GM19193 (cell line): ENCODE results near the gene ZNF319.

Experiments
- POLR2A ChIP-seq: IDR thresholded peaks from 4 replicates; pipeline ENCODE4 v1.6.1; 2011; ENCODE audit not compliant: insufficient read depth, insufficient read length; ENCODE audit errors: extremely low read depth

Gene ZNF319

DNA sequence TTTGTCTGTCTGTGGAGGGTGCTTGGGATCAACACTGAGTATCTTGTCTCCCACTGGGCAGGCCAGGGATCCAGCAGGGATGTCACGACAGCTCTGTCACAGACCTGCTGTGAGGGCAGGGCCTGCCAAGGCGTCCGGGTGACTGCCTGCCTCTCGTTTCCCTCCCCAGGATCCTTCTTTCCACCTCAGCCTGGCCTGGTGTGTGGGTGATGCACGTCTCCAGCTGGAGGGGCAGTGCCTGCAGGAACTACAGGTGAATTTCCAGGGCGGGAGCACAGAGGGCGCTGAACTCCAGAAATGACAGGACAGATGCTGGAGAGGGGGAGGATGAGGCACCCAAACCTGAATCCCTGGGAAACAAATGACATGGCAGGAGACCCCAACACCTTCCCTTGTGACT lies 18.3 kb upstream of the ZNF319 start:
- TF ChIP-seq POLR2A = no peak

DNA sequence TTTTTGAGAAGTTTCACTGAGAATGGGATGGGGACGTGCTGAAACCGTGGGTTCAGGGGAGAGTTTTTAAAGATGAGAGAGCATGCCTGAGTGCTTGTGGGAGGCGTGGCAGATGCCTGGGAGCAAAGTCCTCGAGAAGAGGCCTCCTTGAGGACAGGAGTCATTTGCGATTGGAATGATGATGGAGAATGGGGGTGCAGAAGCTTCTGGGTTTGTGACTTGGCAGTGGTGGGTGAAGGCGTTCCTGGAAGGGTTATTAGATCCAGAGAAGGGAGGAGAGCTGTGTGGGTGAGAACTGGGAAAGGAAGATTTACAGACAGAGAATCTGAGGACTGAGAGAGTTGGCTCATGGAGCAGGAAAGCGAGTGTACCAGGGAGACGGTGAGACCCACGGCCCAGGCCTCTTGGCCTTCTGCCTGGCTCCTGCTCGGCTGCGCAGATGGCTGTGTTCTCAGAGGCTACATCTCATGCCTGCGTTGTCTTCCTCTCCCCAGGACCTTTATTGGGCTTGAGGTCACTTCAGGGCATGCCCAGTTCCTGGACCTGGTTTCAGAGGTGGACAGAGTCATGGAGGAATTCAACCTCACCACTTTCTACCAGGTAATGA lies 16.5 kb upstream of the ZNF319 start:
- no peak for TF ChIP-seq POLR2A

DNA sequence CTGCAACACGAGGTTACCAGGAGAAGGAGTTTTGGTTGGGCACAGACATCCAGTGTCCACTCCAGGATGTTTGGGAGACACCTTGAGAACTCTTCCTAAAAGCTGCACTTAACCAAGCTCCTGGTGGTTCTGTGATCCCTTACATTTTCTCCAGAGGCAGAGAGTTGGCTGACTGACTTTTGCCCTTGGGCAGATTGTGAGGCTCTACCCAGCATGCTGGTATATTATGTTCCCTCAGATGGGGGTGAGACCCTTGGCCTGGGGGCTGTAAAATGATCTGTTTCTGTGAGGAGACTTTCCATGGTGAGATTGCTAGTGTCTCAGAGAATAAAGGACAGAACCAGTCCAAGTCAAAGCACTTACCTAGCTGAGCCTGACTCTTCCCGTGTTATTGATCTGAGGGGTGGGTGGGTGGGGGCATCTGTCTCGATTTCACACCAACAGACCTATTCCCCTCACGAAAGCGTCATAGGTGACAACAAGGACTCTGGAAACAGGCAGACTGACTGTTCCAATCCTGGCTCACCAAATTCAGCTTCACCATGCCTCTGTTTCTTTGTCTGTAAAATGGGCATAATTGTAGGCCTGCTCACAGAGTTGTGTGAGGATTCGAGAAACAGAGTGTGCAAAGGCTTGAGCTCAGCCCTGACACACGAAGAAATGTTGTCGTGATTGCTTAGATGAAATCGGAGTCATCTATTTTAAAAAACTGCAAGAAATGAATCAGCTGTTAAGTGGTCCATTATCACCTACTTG lies 12.9 kb upstream of the ZNF319 start:
- no peak for TF ChIP-seq POLR2A

DNA sequence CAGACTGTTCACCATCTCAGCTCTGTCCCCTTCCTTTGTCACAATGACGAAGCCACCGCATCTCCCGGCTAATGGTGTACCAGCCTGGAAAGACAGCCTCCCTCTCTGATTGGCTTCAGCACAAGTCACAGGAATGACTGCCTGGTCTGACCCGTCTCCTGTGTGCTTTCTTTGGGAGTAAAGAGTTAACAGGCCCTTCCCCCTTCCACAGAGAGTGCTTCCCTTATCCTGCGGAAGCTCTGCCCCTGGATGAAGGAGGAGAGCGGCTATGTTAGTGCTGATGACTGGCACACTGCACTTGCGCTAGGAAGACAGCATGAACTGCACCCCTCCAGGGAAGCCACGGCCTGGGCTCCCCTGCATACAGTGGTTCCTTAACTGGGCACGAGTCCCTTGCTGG lies 12.0 kb upstream of the ZNF319 start:
- TF ChIP-seq POLR2A = no peak

DNA sequence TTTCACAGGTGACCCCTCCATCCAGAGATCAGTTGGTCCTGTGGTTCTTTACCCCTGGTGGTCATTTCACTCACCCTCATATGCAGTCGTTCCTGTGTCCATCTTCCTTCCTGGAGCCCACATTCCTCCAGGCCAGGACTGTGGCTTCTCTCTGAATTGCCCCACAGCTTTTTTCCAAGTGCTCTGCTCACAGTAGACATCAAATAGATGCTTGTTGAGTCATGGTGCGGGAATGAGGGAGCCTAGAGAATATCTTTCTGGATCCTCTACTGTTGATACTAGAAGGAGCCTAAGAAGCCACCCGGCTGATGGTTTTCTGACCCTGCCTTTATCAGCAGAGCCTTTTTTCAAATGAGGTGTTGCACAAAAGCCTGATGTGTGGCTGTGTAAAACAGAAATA lies 11.2 kb upstream of the ZNF319 start:
- TF ChIP-seq POLR2A = no peak

DNA sequence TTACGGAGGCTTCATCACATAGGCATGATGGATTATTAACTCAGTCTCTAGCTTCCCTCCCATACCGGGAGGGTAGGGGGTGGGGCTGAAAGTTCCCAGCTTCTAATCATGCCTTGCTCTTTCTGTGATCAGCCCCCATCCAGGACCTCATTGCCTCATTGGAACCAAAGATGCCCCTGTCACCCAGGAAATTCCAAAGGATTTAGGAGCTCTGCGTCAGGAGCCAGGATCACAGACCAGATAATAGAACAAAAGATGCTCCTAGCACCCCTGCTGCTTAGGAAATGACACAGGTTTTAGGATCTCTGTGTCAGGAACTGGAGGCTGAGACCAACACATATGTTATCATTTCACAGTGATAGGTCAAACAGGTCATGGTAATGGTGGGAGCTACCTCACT lies 10.4 kb upstream of the ZNF319 start:
- no peak for TF ChIP-seq POLR2A

DNA sequence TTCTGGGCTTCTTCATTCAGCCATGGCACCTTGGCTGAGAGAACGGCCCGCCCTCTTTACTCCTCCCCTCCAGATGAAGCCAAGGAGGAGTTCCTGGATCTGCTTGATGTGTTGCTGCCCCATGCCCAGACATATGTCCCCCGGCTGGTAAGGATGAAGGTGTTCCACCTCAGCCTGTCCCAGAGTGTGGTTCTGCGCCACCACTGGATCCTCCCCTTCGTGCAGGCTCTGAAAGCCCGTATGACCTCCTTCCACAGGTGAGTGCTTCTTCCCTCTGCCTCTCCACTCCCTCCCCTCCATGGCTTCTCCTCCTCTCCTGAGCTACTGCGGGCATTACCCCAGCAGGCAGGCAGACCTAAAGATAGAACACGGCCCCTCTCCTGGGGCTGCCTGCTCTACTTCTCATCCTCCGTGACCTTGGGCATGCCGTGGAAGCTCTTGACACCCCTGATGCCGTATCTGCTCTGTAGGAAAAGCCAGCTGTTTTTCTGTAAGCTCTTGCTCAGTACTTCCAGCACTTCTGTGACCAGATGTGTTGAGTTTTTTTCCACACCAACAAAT lies 9.5 kb upstream of the ZNF319 start:
- no peak for TF ChIP-seq POLR2A

DNA sequence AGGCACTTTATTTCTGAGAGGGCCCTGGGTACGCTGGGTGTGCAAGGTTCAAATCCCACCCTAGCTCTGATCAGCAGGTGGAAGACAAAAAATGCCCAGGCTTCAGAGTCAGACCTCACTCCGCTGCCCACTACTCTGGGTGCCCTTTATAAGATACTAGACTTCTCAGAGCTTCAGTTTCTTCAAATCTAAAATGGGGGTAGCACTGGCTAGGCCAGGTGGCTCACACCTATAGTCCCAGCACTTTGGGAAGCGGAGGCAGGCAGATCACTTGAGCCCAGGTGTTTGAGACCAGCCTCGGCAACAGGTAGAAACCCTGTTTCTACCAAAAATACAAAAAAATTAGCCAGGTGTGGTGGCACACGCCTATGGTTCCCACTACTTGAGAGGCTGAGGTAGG lies 2.5 kb upstream of the ZNF319 start:
- TF ChIP-seq POLR2A = no peak

DNA sequence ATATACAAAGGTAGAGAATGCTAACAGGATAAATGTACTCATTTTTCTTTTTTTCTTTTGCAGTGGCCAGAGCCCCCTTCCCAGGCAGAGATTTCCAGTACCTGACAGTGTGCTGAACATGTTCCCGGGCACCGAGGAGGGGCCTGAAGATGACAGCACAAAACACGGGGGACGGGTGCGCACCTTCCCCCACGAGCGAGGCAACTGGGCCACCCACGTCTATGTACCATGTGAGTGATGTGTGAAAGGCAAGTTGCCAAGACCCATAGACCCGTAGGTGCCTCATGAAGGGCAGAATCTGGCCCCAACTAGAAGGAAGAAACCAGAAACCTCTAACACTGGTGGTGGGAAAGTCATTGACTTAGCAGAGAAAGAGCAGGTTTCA lies 1.9 kb upstream of the ZNF319 start:
- TF ChIP-seq POLR2A = no peak

DNA sequence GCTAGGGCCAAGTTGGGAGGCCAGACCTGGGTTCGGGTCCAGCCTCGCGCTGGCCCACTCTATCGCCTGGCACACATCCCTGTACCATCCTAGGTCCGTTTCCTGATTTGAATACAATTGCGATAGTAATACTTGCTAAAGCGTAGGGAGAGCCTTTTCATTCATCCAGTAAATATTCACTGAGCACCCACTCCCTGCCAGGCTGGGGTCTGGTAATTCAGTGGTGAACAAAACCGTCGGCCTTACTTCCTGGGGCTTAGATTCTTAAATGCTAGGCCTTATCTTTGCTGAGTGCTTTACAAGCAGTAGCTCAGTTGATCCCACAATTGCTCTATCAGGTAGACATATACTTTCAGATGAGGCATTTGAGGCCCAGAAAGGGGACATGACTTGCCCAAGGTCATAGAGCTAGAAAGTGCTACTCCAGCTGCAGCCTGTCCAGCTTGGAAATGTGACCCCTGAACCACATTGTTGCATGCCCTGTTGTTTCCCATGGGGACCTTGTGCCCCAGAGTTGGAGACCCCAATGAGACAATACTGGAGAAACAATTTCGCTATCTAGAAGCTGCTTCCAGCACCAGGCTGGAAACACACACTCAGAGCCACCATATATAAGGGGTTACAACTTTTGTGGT lies 1.4 kb upstream of the ZNF319 start:
- no peak for TF ChIP-seq POLR2A

DNA sequence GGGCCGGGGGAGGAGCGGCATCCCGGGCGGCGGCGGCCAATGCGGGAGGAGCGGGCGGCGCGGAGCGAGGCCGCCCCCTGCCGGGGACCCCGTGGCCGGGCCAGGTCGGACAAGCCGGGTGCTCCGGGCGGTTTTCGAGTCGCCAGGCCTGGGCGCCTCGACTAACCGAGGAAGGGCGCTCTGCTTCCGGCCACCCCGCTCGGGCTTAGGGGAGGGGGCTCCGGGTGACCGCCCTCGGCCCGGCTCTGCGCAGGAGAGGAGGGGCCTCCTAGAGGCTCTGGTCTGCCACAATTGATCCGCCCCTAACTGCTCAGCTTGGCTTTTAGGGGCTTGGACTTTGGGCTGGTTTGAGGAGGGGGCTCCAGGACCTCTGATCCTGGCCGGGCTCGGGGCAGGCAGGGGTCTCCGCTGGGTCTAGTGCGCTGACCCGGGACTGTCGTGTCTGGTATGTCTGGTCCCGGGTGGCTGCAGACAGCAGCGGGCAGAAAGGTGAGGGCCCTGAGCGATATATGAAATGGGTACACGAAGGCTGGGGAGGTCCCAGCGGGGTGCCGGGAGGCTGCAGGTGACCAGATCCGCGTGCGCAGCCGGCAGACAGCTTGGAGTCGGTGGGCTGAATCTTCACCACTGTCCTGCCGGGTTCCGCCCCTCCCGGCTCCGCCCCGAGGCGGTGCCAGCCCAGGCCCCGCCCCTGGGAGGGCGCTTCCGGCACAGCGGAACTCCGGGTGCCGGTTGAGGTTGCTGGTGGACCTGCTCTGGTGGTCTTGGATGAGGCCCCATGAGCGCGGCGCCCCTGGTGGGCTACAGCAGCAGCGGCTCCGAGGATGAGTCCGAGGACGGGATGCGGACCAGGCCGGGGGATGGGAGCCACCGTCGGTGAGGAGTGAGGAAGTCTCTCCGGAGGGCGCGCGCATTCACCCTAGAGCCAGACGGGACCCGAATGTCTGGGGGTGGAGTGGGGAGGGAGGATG lies 519 bp upstream of the ZNF319 start, which contains the start of gene USB1:
Gene USB1 (plus strand): TSS at position 702 of the 971 bp plus-strand sequence. CDS start 77 bp downstream, at position 779.
- peak; percentile 85 for TF ChIP-seq POLR2A

DNA sequence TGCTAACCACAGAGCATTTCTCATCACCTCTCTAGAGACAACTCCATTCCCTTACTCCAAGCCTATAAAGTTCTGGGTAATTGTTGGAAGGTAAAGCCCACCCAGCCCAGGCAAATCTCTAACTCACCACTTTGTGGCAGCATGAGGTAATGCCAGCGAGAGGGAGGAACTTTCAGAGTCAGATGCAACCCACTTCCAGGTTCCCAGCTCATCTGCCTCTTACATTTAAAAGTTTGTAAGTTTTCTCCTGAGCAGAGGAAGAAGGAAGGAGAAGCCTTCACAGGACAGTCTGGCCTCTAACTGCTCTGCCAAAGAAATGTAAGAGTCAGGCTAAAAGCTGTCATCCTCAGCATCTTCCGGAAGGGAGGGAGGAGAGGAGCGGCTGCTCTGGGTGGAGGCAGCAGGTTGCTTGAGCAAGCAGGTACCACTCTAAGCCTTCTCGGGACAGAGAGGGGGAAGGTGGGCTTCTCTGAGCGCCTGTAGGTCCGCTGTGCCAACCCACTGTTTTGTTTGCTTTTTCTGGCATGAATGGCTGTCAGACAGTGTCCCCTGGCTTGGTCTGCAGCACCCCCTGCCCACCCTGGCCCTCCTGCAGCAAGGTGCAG lies 1.0 kb downstream of the ZNF319 start:
- no peak for TF ChIP-seq POLR2A

DNA sequence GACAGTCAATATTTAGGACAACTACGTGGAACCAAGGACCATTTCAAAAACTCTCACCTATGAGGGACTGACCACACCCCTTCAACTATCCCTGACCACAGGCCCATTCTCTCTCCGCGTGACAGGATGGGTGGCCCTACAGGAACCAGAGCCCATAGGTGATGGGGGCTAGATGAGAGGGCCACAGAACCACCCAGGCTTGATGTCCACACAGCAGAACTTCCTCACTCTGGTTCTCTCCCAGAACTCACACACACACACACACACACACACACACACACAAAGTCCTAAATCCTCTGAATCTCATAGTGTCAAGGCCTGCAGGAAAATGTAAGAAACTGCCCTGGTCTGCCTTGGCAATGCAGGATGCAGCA lies 1.5 kb downstream of the ZNF319 start:
- TF ChIP-seq POLR2A = no peak

DNA sequence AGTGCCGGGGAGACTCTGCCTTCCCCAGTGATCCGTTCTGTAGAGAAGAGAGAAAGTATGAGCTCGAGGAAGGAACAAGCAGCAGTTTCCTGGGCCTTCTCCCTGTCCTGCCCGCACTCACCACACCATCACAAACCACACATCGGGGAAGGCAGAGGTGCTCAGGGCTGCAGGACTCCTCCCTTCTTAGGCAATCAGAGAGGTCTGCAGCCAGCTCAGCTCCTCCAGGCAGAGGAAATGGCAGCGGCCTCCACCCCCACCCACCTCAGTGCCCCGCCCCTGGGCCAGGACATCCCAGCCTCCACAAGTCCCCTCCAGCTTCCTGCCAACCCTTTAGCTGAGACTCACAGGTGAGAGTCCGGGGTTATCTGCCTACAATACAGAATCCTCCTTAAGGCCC lies 2.0 kb downstream of the ZNF319 start:
- no peak for TF ChIP-seq POLR2A
